ENCODE data around the gene MAP2K7.
"Not testable (repeated sequence)": the region's sequence is repeated elsewhere in the genome, so short reads cannot be mapped to it uniquely, and the experiment has no call there.

Gene MAP2K7

DNA sequence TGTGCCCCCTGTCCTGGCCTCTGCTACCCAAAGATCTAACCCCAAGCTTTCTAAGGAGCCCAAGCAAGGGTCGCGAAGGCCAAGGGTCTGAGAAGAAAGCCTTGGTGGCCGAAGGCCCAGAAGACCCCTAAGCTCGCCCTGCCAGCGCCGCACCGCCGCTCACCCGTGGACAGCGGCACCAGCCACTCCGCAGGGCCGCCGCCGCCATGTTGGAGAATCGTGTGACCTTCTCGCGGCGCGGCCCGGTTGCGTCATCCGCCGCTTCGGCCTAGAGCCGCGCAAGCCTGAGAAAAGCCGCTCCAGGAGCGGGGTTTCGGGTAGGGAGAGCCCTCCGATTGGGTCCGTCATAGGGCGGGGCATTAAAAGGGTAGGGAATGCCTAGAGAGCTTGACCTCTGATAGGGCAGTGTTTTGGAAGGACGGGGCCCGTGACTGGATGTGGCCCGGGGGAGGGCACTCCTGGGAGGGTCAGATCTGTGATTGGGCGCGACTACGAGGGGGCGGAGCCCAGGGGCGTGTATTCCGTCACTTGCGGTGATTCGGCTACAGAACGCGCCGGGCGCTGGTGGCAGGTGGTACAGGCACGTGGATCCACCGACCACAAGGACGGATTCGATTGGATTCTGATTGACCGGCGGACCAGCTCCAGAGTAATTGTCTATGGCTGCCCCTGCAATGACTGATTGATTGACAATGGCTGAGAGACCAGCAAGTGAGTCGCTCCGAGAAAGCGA is 39.9 kb downstream of the MAP2K7 start, which contains the start of gene TIMM44:
TIMM44 (minus strand) TSS at position 223 of the 733 bp plus-strand sequence; CDS start at position 208, 15 bp downstream.
- Mint-ChIP-seq H3K36me3 (ENCODE audit: low read depth) (peaks cover 10% of the 10 kb centered on the region), H3K9me3 (no peaks in the 10 kb centered on the region), H3K4me3 (peak within 1 kb of the TSS; percentile 97), H3K27ac (peak within 1 kb of the TSS; percentile 97), H3K27me3 (ENCODE audit: low read depth) (no peaks in the 10 kb centered on the region), H3K4me1 (ENCODE audit: low read depth) (peaks cover 22% of the 10 kb centered on the region)
- DNase-seq (ENCODE audit: low spot score): peak; percentile 99

DNA sequence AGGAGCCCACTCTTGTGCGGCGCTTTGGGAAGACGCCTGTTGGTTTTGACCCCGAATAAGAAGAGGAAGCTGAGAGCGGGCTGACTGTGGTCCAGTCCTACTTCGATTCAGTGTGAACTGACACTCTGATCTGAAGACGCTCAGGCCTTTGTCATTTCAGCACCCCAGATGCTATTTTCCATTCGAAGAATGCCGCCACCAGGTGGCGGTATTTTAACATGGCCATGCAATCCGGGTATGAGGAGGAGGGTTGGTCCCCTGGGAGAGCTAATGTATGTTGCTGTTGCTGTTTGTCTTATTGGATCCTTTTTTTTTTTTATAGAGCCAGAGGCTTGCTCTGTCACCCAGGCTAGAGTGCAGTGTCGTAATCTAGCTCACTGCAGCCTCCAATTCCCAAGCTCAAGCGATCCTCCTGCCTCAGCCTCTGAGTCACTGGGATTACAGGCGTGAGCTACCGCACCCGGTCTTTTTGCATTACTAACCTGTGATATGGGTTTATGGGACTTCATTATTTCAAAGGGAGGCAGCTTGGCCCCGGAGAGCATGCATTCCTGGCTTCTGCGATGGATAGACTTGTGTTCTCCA is 40.6 kb downstream of the MAP2K7 start:
- Mint-ChIP-seq H3K36me3 (ENCODE audit: low read depth) (peaks cover 7% of the 10 kb centered on the region), H3K4me1 (ENCODE audit: low read depth) (peaks cover 22% of the 10 kb centered on the region), H3K9me3 (no peaks in the 10 kb centered on the region), H3K27ac (peak overlapping the region; percentile 97), H3K4me3 (peak overlapping the region; percentile 97), H3K27me3 (ENCODE audit: low read depth) (no peaks in the 10 kb centered on the region)
- peak; percentile 81 for DNase-seq (ENCODE audit: low spot score)

DNA sequence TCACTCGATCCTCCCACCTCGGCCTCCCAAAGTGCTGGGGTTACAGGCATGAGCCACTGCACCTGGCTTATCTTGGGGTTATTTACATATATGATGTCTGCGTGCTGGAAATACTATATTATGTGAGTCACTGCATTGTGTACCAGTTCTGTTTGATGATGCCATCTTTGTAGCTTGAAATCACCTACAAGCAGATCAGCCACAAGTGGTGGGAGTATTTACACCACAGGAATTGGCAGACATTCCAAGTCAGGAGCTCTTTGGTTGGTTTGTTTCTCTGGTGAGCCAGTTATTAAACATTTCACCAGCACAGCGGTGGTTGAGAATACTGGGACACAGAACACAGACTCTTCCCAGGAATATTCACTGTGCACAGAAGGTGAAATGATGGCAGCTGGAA is 44.3 kb downstream of the MAP2K7 start:
- Mint-ChIP-seq H3K36me3 (ENCODE audit: low read depth) (no peaks in the 10 kb centered on the region), H3K27ac (no peak overlapping the region), H3K4me3 (no peak overlapping the region), H3K9me3 (no peaks in the 10 kb centered on the region), H3K4me1 (ENCODE audit: low read depth) (peaks cover 12% of the 10 kb centered on the region), H3K27me3 (ENCODE audit: low read depth) (no peaks in the 10 kb centered on the region)
- DNase-seq (ENCODE audit: low spot score): no peak

DNA sequence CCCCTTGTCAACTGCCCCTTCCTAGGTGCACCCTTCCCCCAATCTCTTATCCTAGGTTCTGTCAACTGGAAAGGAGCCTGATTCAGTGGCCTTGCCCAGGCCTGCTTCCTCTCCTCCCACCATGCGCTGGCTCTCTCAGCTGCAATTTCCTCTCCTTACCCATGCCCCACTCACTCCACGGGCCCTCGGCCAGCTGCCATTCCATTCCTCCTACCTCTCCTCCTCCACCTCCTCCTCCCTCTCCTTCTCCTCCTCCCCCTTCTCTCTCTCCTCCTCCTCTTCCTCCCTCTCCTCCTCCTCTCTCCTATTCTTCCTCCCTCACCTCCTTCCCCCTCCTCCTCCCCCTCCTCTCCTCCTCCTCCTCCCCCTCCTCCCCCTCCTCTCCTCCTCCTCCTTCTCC is 49.4 kb downstream of the MAP2K7 start:
- H3K27me3 Mint-ChIP-seq (ENCODE audit: low read depth): no peaks in the 10 kb centered on the region
- H3K4me1 Mint-ChIP-seq (ENCODE audit: low read depth): peaks cover 2% of the 10 kb centered on the region
- no peaks in the 10 kb centered on the region for H3K9me3 Mint-ChIP-seq
- DNase-seq (ENCODE audit: low spot score): no peak
- no peak overlapping the region for H3K4me3 Mint-ChIP-seq
- H3K27ac Mint-ChIP-seq: no peak overlapping the region
- no peaks in the 10 kb centered on the region for H3K36me3 Mint-ChIP-seq (ENCODE audit: low read depth)

- peaks cover 2% of the 10 kb centered on the region for H3K4me1 Mint-ChIP-seq (ENCODE audit: low read depth)
- H3K4me3 Mint-ChIP-seq: no peak overlapping the region
- H3K27ac Mint-ChIP-seq: no peak overlapping the region
- H3K36me3 Mint-ChIP-seq (ENCODE audit: low read depth): no peaks in the 10 kb centered on the region
- no peaks in the 10 kb centered on the region for H3K27me3 Mint-ChIP-seq (ENCODE audit: low read depth)
- no peaks in the 10 kb centered on the region for H3K9me3 Mint-ChIP-seq
- DNase-seq (ENCODE audit: low spot score): no peak
Observed at GRCh38 chr19:7953576-7953975, 49.9 kb downstream of the MAP2K7 start.

DNA sequence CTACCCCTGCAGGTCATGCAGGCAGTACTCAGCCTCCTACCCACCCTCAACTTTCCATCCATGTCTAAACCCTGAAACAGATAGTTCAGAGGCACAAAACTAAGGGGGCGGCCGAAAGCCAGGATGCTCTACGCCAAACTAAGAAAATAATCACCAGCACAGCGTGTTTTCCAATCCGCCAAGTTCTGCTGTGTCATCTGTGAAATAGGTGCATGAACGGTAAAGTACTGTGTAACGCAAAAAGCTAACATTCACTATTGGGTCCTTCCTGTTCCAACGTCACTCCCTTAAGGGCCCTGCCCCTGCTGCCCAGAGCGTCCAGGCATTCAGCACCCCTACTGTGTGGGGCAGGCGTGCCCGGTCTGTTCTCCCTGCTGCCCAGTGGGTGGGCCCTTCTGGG is 52.0 kb downstream of the MAP2K7 start:
- Mint-ChIP-seq H3K9me3 (no peaks in the 10 kb centered on the region), H3K27ac (no peak overlapping the region), H3K27me3 (ENCODE audit: low read depth) (no peaks in the 10 kb centered on the region), H3K4me1 (ENCODE audit: low read depth) (peaks cover 2% of the 10 kb centered on the region), H3K4me3 (no peak overlapping the region), H3K36me3 (ENCODE audit: low read depth) (peaks cover 2% of the 10 kb centered on the region)
- DNase-seq (ENCODE audit: low spot score): no peak

DNA sequence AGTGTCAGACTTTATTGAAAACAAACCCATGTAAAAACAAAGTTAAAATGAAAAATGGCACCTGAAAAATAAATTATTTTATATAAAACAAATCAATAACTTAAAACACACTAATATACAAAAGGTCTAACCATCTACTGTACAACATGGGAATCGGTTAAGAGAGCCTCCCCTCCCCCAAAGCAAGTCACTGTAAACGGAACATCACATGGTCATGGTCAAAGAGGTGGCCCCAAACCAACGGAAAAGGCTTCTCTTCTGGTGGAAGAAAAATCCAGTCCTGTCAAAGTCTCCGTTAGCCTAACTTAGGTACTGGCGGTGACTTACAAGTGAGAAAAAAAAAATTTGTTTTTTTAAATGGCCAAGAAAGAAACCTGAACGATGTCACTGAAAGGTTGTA is 55.5 kb downstream of the MAP2K7 start:
- peaks cover 10% of the 10 kb centered on the region for H3K36me3 Mint-ChIP-seq (ENCODE audit: low read depth)
- H3K27me3 Mint-ChIP-seq (ENCODE audit: low read depth): no peaks in the 10 kb centered on the region
- DNase-seq (ENCODE audit: low spot score): no peak
- H3K4me1 Mint-ChIP-seq (ENCODE audit: low read depth): no peaks in the 10 kb centered on the region
- H3K27ac Mint-ChIP-seq: no peak overlapping the region
- no peaks in the 10 kb centered on the region for H3K9me3 Mint-ChIP-seq
- no peak overlapping the region for H3K4me3 Mint-ChIP-seq

DNA sequence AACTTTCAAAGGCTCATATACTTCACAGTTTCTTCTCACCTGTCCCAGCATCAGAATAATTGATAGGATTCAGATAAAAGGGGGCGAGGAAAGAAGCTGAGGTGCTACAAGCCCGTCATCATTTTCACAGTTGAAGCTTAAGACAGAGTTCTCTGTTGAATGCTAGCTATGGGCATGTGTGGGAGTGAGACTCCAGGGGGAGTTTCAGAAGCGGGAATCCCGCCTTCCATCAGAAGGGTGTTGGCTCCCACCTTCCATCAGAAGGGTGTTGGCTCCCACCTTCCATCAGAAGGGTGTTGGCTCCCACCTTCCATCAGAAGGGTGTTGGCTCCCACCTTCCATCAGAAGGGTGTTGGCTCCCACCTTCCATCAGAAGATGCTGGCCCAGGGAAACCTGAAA is 57.4 kb downstream of the MAP2K7 start:
- not testable (repeated sequence) for H3K9me3 Mint-ChIP-seq; H3K27ac Mint-ChIP-seq; DNase-seq (ENCODE audit: low spot score); H3K4me1 Mint-ChIP-seq (ENCODE audit: low read depth); H3K4me3 Mint-ChIP-seq; H3K27me3 Mint-ChIP-seq (ENCODE audit: low read depth)
- peaks cover 14% of the 10 kb centered on the region for H3K36me3 Mint-ChIP-seq (ENCODE audit: low read depth)

GRCh38 chr19:7961920-7962626 is 58.4 kb downstream of the MAP2K7 start:
- no peak overlapping the region for H3K27ac Mint-ChIP-seq
- peaks cover 17% of the 10 kb centered on the region for H3K36me3 Mint-ChIP-seq (ENCODE audit: low read depth)
- H3K4me1 Mint-ChIP-seq (ENCODE audit: low read depth): no peaks in the 10 kb centered on the region
- no peaks in the 10 kb centered on the region for H3K27me3 Mint-ChIP-seq (ENCODE audit: low read depth)
- no peak overlapping the region for H3K4me3 Mint-ChIP-seq
- H3K9me3 Mint-ChIP-seq: no peaks in the 10 kb centered on the region
- DNase-seq (ENCODE audit: low spot score): no peak

DNA sequence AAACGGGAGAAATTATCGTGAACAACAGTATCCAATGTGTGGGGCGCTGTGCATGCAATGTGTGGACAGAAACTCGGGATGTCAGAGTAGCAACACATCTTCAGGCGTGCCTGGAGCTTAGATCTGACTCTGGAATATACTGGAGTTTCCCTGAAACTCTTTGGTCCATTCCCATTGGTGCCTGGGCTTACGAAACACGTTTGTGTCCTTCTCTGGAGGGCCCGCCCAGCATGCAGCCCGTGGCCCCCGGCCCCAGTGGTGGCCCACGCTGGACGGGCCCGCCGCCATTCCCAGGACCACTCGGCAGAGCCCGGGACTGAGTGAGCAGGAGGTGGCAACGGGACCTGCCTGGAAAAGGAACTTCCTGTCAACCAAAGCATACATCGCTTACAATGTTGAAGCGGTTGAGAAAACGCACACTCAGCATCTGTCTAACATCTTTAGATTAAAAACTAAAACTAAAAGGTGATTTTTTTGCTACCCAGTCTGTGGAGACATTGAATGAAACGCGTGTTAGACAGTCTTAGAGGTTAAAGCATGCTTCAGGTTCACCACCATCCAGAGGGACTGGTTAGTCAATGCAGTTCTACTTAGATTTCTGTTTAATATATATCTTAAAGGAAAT is 59.1 kb downstream of the MAP2K7 start:
- Mint-ChIP-seq H3K9me3 (no peaks in the 10 kb centered on the region), H3K27ac (no peak overlapping the region), H3K4me1 (ENCODE audit: low read depth) (no peaks in the 10 kb centered on the region), H3K27me3 (ENCODE audit: low read depth) (no peaks in the 10 kb centered on the region), H3K36me3 (ENCODE audit: low read depth) (peaks cover 24% of the 10 kb centered on the region), H3K4me3 (no peak overlapping the region)
- no peak for DNase-seq (ENCODE audit: low spot score)

DNA sequence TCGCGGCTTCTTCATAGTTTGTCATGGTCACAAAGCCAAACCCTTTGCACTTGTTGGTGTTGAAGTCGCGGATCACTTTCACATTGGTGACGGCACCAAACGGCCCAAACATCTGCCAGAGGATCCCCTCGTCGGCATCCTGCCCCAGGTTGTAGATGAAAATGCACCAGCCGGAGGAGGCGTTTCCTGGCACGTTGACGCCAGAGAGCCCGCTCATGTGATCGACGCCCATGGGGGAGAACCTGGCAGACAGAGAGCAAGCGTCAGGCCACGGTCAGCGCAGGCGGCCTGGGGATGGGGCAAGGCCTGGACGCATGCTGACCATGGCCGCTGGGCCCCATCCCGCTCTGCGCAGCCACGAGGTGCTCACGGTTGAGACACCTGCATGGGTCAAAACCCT is 59.9 kb downstream of the MAP2K7 start:
- Mint-ChIP-seq H3K36me3 (ENCODE audit: low read depth) (peaks cover 24% of the 10 kb centered on the region), H3K4me3 (no peak overlapping the region), H3K27ac (no peak overlapping the region), H3K4me1 (ENCODE audit: low read depth) (no peaks in the 10 kb centered on the region), H3K9me3 (no peaks in the 10 kb centered on the region), H3K27me3 (ENCODE audit: low read depth) (no peaks in the 10 kb centered on the region)
- no peak for DNase-seq (ENCODE audit: low spot score)

Measured in T-helper 2 cell treated with Interferon-gamma antibody and Interleukin-4, amounts not matched to agents 5 μg/mL and 100 μg/mL, for 36 hours (primary cell).